MM.1S (cell line): Measurements from ENCODE around the gene KRT74.

Source experiments
- DNase-seq: peaks from one replicate; pipeline ENCODE4 v3.0.0-alpha.2; 2015
- H2AFZ ChIP-seq: fragments of 300-600 bp; sonication (generic); 2 replicates; pipeline ENCODE4 v1.6.0; 2016; ENCODE audit warnings: antibody characterized with exemption, low read length
- H3F3A ChIP-seq: fragments of 300-600 bp; sonication (generic); 2 replicates; pipeline ENCODE4 v1.6.1; 2016; ENCODE audit warnings: mild to moderate bottlenecking, antibody characterized with exemption, low read length, moderate library complexity, mixed read lengths; ENCODE audit not compliant: insufficient read depth
- H3K27ac ChIP-seq: fragments of 300-600 bp; sonication (generic); 2 replicates; pipeline ENCODE4 v1.5.1; 2016; ENCODE audit warnings: mild to moderate bottlenecking, low read length
- H3K27me3 ChIP-seq: fragments of 300-600 bp; sonication (generic); replicated peaks from 2 replicates; pipeline ENCODE4 v1.6.0; 2016; ENCODE audit warnings: low read length; ENCODE audit not compliant: insufficient read depth
- H3K36me3 ChIP-seq: fragments of 300-600 bp; sonication (generic); replicated peaks from 2 replicates; pipeline ENCODE4 v1.6.1; 2016; ENCODE audit warnings: mild to moderate bottlenecking, low read length, mixed read lengths; ENCODE audit not compliant: insufficient read depth
- H3K4me1 ChIP-seq: fragments of 300-600 bp; sonication (generic); 2 replicates; pipeline ENCODE4 v1.6.1; 2016; ENCODE audit warnings: low read length, mixed read lengths
- H3K4me2 ChIP-seq: fragments of 300-600 bp; sonication (generic); 2 replicates; pipeline ENCODE4 v1.6.0; 2016; ENCODE audit warnings: low read depth, low read length
- H3K4me3 ChIP-seq: fragments of 300-600 bp; sonication (generic); 2 replicates; pipeline ENCODE4 v1.5.1; 2016; ENCODE audit warnings: low read length, mixed read lengths
- H3K79me2 ChIP-seq: fragments of 300-600 bp; sonication (generic); 2 replicates; pipeline ENCODE4 v1.6.1; 2016; ENCODE audit warnings: mixed run types, low read length, mixed read lengths
- H3K9ac ChIP-seq: fragments of 300-600 bp; sonication (generic); 2 replicates; pipeline ENCODE4 v1.6.1; 2016; ENCODE audit warnings: low read length, mixed read lengths
- H3K9me2 ChIP-seq: fragments of 300-600 bp; sonication (generic); replicated peaks from 2 replicates; pipeline ENCODE4 v1.6.1; 2016; ENCODE audit warnings: mild to moderate bottlenecking, low read length, mixed read lengths; ENCODE audit not compliant: insufficient read depth
- H3K9me3 ChIP-seq: fragments of 300-600 bp; sonication (generic); replicated peaks from 2 replicates; pipeline ENCODE4 v1.6.1; 2016; ENCODE audit warnings: mild to moderate bottlenecking, low read length, mixed read lengths; ENCODE audit not compliant: insufficient read depth
- H4K20me1 ChIP-seq: fragments of 300-600 bp; sonication (generic); 2 replicates; pipeline ENCODE4 v1.6.1; 2016; ENCODE audit warnings: mild to moderate bottlenecking, low read length, moderate library complexity, mixed read lengths; ENCODE audit not compliant: insufficient read depth
- EZH2 ChIP-seq: fragments of 300-600 bp; sonication (generic); optimal IDR thresholded peaks from 2 replicates; pipeline ENCODE3; 2017; ENCODE audit warnings: low read depth, mild to moderate bottlenecking, antibody characterized with exemption, low read length, mixed read lengths
- EZH2phosphoT487 ChIP-seq: fragments of 300-600 bp; sonication (generic); IDR thresholded peaks from 2 replicates; pipeline ENCODE4 v1.6.1; 2018; ENCODE audit warnings: antibody characterized with exemption, low read length
- TF ChIP-seq, protein P1 (sequence below): fragments of 300-600 bp; sonication (generic); IDR thresholded peaks from 2 replicates; pipeline ENCODE4 v1.5.1; 2016; ENCODE audit warnings: antibody characterized with exemption, low read length, mixed read lengths

KRT74 gene

DNA sequence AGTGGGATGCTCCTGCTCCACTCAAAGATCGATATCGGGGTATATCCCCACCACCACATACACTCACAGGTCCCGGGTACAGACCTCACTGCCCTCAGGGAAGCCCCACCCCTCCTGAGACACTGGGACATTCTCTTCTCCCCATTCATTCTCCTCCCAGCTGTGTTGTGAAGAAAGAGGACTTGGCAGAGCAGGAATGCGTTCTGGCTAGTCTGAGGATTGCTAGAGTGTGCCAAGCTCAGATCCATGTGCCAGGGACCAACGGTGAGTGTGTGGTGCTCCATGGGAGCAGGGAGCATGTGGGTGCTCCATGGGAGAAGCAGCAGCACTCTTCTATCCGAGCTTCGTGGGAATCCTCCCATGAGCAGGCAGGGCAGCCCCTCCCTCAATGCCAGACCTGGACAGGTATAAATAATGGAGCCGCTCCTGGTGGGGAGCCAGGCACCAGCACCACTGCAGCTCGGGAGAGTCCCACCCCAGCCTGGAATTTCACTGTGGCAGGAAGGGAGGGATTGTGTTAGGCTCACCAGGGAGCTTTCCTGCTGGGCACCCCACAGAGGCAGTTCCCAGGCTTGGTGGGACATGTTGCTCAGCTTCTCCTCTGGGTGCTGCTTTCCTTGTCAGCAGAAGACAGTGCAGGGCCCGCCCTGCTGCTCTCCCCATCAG is 51.2 kb downstream of the KRT74 start:
- no peak for DNase-seq
- no peaks in the 10 kb centered on the region for H3K4me1 ChIP-seq
- no peak overlapping the region for H3K4me2 ChIP-seq
- H3K9ac ChIP-seq = no peak overlapping the region
- H3K79me2 ChIP-seq = no peaks in the 10 kb centered on the region
- H3K27me3 ChIP-seq = peaks cover 79% of the 10 kb centered on the region
- H3K27ac ChIP-seq = no peak overlapping the region
- no peak overlapping the region for H3K4me3 ChIP-seq
- H4K20me1 ChIP-seq = no peaks in the 10 kb centered on the region
- no peaks in the 10 kb centered on the region for H3F3A ChIP-seq
- H2AFZ ChIP-seq = no peak overlapping the region
- no peaks in the 10 kb centered on the region for H3K36me3 ChIP-seq
- no peak for TF ChIP-seq EZH2phosphoT487
- TF ChIP-seq, protein P1, sequence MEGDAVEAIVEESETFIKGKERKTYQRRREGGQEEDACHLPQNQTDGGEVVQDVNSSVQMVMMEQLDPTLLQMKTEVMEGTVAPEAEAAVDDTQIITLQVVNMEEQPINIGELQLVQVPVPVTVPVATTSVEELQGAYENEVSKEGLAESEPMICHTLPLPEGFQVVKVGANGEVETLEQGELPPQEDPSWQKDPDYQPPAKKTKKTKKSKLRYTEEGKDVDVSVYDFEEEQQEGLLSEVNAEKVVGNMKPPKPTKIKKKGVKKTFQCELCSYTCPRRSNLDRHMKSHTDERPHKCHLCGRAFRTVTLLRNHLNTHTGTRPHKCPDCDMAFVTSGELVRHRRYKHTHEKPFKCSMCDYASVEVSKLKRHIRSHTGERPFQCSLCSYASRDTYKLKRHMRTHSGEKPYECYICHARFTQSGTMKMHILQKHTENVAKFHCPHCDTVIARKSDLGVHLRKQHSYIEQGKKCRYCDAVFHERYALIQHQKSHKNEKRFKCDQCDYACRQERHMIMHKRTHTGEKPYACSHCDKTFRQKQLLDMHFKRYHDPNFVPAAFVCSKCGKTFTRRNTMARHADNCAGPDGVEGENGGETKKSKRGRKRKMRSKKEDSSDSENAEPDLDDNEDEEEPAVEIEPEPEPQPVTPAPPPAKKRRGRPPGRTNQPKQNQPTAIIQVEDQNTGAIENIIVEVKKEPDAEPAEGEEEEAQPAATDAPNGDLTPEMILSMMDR = no peak
- no peak for TF ChIP-seq EZH2
- H3K9me3 ChIP-seq = no peaks in the 10 kb centered on the region
- H3K9me2 ChIP-seq = no peaks in the 10 kb centered on the region

DNA sequence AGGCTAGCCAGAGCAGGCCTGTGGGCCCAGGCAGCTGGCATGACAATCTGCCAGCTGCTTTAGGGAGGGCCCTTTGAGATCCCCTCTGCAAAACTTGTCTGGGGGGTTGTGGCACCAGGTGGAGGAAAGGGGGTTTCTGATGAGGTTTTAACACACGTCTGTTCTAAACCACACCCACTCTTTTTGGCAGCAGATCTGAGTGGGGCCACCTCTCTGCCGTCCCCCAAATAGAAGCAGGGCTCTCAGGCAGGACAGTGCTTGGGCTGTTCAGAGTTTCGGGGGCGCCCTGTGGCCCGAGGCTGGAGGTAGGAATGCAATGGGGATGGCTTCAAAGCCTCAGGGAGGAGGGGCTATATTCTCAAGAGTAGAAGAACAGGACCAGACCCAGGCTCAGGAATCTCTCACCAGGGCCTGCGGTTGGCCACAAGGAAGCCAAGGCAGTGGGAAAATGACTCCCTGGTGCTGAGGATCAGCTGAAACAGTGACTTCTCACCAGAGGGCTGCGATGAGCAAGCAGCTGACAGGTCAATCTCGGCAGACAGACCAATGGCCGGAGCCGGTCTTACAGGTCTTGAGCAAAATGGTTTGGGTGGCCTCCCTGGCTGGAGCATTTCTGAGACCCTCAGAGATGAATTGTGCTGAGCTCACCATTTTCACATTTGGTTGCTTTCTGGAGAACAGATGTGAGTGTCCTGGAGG is 51.9 kb downstream of the KRT74 start:
- TF ChIP-seq, protein P1 = no peak
- TF ChIP-seq EZH2 = no peak
- no peak for TF ChIP-seq EZH2phosphoT487
- DNase-seq = no peak
- Histone ChIP-seq H4K20me1 (no peaks in the 10 kb centered on the region), H3K27me3 (peaks cover 83% of the 10 kb centered on the region), H2AFZ (no peak overlapping the region), H3F3A (no peaks in the 10 kb centered on the region), H3K27ac (no peak overlapping the region), H3K36me3 (no peaks in the 10 kb centered on the region), H3K9ac (no peak overlapping the region), H3K4me2 (no peak overlapping the region), H3K9me2 (no peaks in the 10 kb centered on the region), H3K4me1 (no peaks in the 10 kb centered on the region), H3K4me3 (no peak overlapping the region), H3K79me2 (no peaks in the 10 kb centered on the region), H3K9me3 (no peaks in the 10 kb centered on the region)

DNA sequence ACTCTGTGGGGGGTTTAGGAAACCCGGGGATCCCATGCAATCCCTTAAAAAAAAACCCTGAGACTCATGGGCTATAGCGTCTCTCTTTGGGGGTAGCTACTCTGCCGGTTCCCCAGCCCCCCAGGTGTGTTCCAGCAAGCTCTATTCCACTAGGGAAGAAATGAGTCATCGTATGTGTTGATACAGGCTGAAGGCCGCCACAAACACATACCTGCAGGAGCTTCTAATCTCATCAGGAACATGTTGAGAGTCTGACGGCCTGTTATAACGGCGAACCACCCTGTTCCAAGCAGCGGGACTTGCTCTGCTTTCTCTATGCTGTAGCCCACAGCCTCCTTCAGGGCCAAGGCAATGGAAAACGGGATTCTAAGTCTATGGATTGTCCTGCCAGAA is 52.5 kb downstream of the KRT74 start:
- no peak overlapping the region for H3K9ac ChIP-seq
- no peaks in the 10 kb centered on the region for H3K9me2 ChIP-seq
- no peak overlapping the region for H3K4me2 ChIP-seq
- no peaks in the 10 kb centered on the region for H3F3A ChIP-seq
- no peaks in the 10 kb centered on the region for H3K9me3 ChIP-seq
- peaks cover 85% of the 10 kb centered on the region for H3K27me3 ChIP-seq
- H4K20me1 ChIP-seq = no peaks in the 10 kb centered on the region
- H3K36me3 ChIP-seq = no peaks in the 10 kb centered on the region
- TF ChIP-seq, protein P1 = no peak
- TF ChIP-seq EZH2 (no peak), EZH2phosphoT487 (no peak)
- H3K79me2 ChIP-seq = no peaks in the 10 kb centered on the region
- no peak for DNase-seq
- H2AFZ ChIP-seq = no peak overlapping the region
- no peak overlapping the region for H3K27ac ChIP-seq
- H3K4me1 ChIP-seq = no peaks in the 10 kb centered on the region
- no peak overlapping the region for H3K4me3 ChIP-seq
